Measurements from ENCODE around the gene LUC7L.
"Not testable (repeated sequence)": the region's sequence is repeated elsewhere in the genome, so short reads cannot be mapped to it uniquely, and the experiment has no call there.

Gene LUC7L

GRCh38 chr16:163139-163538 lies 66.1 kb downstream of the LUC7L start:
- not testable (repeated sequence) for H3K4me3 ChIP-seq (ENCODE audit: insufficient read depth in 1 of 2, low read depth in 1 of 2, low read length in 2 of 2); H4K91ac ChIP-seq (ENCODE audit: low read length); H2BK5ac ChIP-seq (ENCODE audit: low read depth, low read length, poor library complexity, severe bottlenecking); H3K9ac ChIP-seq (ENCODE audit: low read length); H3K4me2 ChIP-seq (ENCODE audit: low read length, poor library complexity, severe bottlenecking); H2AFZ ChIP-seq (ENCODE audit: low read depth, low read length); H3K27ac ChIP-seq (ENCODE audit: low read length, poor library complexity, severe bottlenecking); H2BK12ac ChIP-seq (ENCODE audit: low read length in 2 of 2); H3K14ac ChIP-seq (ENCODE audit: low read length in 2 of 2); DNase-seq; H2BK15ac ChIP-seq (ENCODE audit: low read depth, poor library complexity, severe bottlenecking); H4K8ac ChIP-seq (ENCODE audit: low read length); H3K23ac ChIP-seq (ENCODE audit: low read length in 2 of 2); H3K18ac ChIP-seq (ENCODE audit: low read depth in 1 of 2, low read length in 2 of 2); H3K79me1 ChIP-seq (replicated peaks; ENCODE audit: low read length, poor library complexity, severe bottlenecking); H3K36me3 ChIP-seq (ENCODE audit: control insufficient read depth in 1 of 2, insufficient read depth in 2 of 2, low read depth in 1 of 2, low read length in 2 of 2); H3K9me3 ChIP-seq (ENCODE audit: control insufficient read depth, low read length); H3K4ac ChIP-seq (ENCODE audit: low read depth in 1 of 2, low read length in 2 of 2); H2BK120ac ChIP-seq (ENCODE audit: low read depth, low read length); H2AK5ac ChIP-seq (ENCODE audit: low read length, severe bottlenecking)
- Histone ChIP-seq H3K27me3 (ENCODE audit: control insufficient read depth in 1 of 2, insufficient read depth in 1 of 2, low read length in 2 of 2) (peaks cover 56 to 61% of the 10 kb centered on the region in 2 experiments), H3K4me1 (ENCODE audit: control insufficient read depth, insufficient read depth, low read depth, low read length) (peaks cover 14% of the 10 kb centered on the region)
- 93% methylated on average over 10 of the region's 10 CpGs for WGBS

DNA sequence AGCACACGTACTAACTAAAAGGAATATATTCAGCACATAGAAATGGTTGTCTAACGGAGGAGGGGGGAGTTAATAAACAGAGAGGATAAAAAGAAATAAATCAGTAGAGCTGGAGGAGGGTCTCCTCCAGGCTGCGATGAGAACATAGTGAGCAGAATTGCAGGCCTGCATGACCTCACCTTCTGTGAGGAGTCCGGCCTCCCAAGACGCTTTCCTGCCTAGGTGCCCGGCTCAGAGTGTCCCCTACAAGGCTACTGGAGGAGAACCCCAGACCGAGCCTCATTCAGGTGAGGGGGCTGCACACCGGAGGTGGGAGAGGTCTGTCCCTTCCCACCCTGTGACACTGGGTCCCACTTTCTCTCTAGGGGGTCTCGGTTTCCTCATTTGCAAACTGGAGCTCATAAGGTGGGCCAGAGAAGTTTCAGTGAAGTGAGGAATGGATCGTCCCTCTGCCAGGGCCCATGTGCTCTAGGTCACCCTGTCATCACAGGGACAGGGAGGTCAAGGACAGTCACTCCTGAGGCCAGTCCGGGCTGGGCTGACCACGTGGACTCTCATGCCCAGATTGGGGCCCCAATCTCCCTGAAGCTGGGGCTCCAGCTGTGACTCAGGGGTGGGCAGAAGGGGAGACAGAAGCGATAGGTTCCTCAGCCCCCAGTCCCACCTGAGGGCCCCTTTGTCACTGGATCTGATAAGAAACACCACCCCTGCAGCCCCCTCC lies 66.8 kb downstream of the LUC7L start:
- Histone ChIP-seq H3K79me1 (replicated peaks; ENCODE audit: low read length, poor library complexity, severe bottlenecking) (no peaks in the 10 kb centered on the region), H2AFZ (ENCODE audit: low read depth, low read length) (no peak overlapping the region), H3K27ac (ENCODE audit: low read length, poor library complexity, severe bottlenecking) (no peak overlapping the region), H3K4ac (ENCODE audit: low read depth in 1 of 2, low read length in 2 of 2) (no peak overlapping the region), H4K91ac (ENCODE audit: low read length) (no peak overlapping the region), H2BK15ac (ENCODE audit: low read depth, poor library complexity, severe bottlenecking) (no peak overlapping the region), H2AK5ac (ENCODE audit: low read length, severe bottlenecking) (no peak overlapping the region), H3K27me3 (ENCODE audit: control insufficient read depth in 1 of 2, insufficient read depth in 1 of 2, low read length in 2 of 2) (peaks cover 52 to 61% of the 10 kb centered on the region in 2 experiments), H3K9ac (ENCODE audit: low read length) (no peak overlapping the region), H3K4me3 (ENCODE audit: insufficient read depth in 1 of 2, low read depth in 1 of 2, low read length in 2 of 2) (no peak overlapping the region), H2BK120ac (ENCODE audit: low read depth, low read length) (no peak overlapping the region), H2BK5ac (ENCODE audit: low read depth, low read length, poor library complexity, severe bottlenecking) (no peak overlapping the region), H3K36me3 (ENCODE audit: control insufficient read depth in 1 of 2, insufficient read depth in 2 of 2, low read depth in 1 of 2, low read length in 2 of 2) (no peaks in the 10 kb centered on the region), H4K8ac (ENCODE audit: low read length) (no peak overlapping the region), H3K4me1 (ENCODE audit: control insufficient read depth, insufficient read depth, low read depth, low read length) (peaks cover 14% of the 10 kb centered on the region), H3K23ac (ENCODE audit: low read length in 2 of 2) (no peak overlapping the region), H3K14ac (ENCODE audit: low read length in 2 of 2) (no peak overlapping the region), H3K4me2 (ENCODE audit: low read length, poor library complexity, severe bottlenecking) (no peak overlapping the region), H3K18ac (ENCODE audit: low read depth in 1 of 2, low read length in 2 of 2) (no peak overlapping the region), H2BK12ac (ENCODE audit: low read length in 2 of 2) (no peak overlapping the region), H3K9me3 (ENCODE audit: control insufficient read depth, low read length) (no peaks in the 10 kb centered on the region)
- WGBS, result 88% methylated on average over 13 of the region's 13 CpGs
- no peak for DNase-seq

DNA sequence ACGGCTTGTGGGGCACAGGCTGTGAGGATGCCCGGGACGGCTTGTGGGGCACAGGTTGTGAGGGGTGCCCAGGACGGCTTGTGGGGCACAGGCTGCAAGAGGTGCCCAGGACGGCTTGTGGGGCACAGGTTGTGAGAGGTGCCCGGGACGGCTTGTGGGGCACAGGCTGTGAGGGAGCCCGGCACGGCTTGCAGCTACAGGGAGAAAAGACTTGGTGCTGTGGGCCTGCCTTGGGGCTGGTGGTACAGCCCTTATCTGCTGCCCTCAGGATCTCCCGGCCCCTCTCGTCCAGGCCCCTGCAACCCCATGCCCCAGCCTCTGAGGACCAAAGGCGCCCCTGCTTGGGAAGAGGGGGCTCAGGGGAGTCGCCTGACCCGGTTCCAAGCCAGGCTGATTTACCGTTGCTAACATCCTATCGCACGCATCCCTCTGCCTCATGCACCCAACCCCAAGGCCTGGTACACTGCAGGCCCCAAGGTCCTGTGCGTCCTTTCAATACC lies 68.5 kb downstream of the LUC7L start:
- Histone ChIP-seq H2BK120ac (ENCODE audit: low read depth, low read length) (no peak overlapping the region), H3K9me3 (ENCODE audit: control insufficient read depth, low read length) (no peaks in the 10 kb centered on the region), H3K18ac (ENCODE audit: low read depth in 1 of 2, low read length in 2 of 2) (no peak overlapping the region), H3K79me1 (replicated peaks; ENCODE audit: low read length, poor library complexity, severe bottlenecking) (no peaks in the 10 kb centered on the region), H2BK5ac (ENCODE audit: low read depth, low read length, poor library complexity, severe bottlenecking) (no peak overlapping the region), H4K8ac (ENCODE audit: low read length) (no peak overlapping the region), H3K4me1 (ENCODE audit: control insufficient read depth, insufficient read depth, low read depth, low read length) (peaks cover 9% of the 10 kb centered on the region), H2AK5ac (ENCODE audit: low read length, severe bottlenecking) (no peak overlapping the region), H3K4me2 (ENCODE audit: low read length, poor library complexity, severe bottlenecking) (no peak overlapping the region), H3K27me3 (ENCODE audit: control insufficient read depth in 1 of 2, insufficient read depth in 1 of 2, low read length in 2 of 2) (peaks cover 43 to 53% of the 10 kb centered on the region in 2 experiments), H3K14ac (ENCODE audit: low read length in 2 of 2) (no peak overlapping the region), H3K23ac (ENCODE audit: low read length in 2 of 2) (no peak overlapping the region), H3K4ac (ENCODE audit: low read depth in 1 of 2, low read length in 2 of 2) (no peak overlapping the region), H3K36me3 (ENCODE audit: control insufficient read depth in 1 of 2, insufficient read depth in 2 of 2, low read depth in 1 of 2, low read length in 2 of 2) (no peaks in the 10 kb centered on the region), H4K91ac (ENCODE audit: low read length) (no peak overlapping the region), H2BK12ac (ENCODE audit: low read length in 2 of 2) (no peak overlapping the region), H3K4me3 (ENCODE audit: insufficient read depth in 1 of 2, low read depth in 1 of 2, low read length in 2 of 2) (no peak overlapping the region), H2AFZ (ENCODE audit: low read depth, low read length) (no peak overlapping the region), H3K27ac (ENCODE audit: low read length, poor library complexity, severe bottlenecking) (no peak overlapping the region), H3K9ac (ENCODE audit: low read length) (no peak overlapping the region), H2BK15ac (ENCODE audit: low read depth, poor library complexity, severe bottlenecking) (no peak overlapping the region)
- WGBS, result 54% methylated on average over 14 of the region's 18 CpGs
- DNase-seq, result no peak

DNA sequence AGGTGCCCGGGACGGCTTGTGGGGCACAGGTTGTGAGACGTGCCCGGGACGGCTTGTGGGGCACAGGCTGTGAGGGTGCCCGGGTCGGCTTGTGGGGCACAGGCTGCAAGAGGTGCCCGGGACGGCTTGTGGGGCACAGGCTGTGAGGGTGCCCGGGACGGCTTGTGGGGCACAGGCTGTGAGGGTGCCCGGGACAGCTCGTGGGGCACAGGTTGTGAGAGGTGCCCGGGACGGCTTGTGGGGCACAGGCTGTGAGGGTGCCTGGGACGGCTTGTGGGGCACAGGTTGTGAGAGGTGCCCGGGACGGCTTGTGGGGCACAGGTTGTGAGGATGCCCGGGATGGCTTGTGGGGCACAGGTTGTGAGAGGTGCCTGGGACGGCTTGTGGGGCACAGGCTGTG lies 69.0 kb downstream of the LUC7L start:
- H2BK5ac ChIP-seq (ENCODE audit: low read depth, low read length, poor library complexity, severe bottlenecking); H3K9ac ChIP-seq (ENCODE audit: low read length); H3K9me3 ChIP-seq (ENCODE audit: control insufficient read depth, low read length); H3K18ac ChIP-seq (ENCODE audit: low read depth in 1 of 2, low read length in 2 of 2); H2BK15ac ChIP-seq (ENCODE audit: low read depth, poor library complexity, severe bottlenecking); H3K27ac ChIP-seq (ENCODE audit: low read length, poor library complexity, severe bottlenecking); H3K36me3 ChIP-seq (ENCODE audit: control insufficient read depth in 1 of 2, insufficient read depth in 2 of 2, low read depth in 1 of 2, low read length in 2 of 2); H3K4ac ChIP-seq (ENCODE audit: low read depth in 1 of 2, low read length in 2 of 2); H3K14ac ChIP-seq (ENCODE audit: low read length in 2 of 2); H3K4me1 ChIP-seq (ENCODE audit: control insufficient read depth, insufficient read depth, low read depth, low read length); DNase-seq; H2BK120ac ChIP-seq (ENCODE audit: low read depth, low read length); H4K91ac ChIP-seq (ENCODE audit: low read length); H3K4me2 ChIP-seq (ENCODE audit: low read length, poor library complexity, severe bottlenecking); H2AK5ac ChIP-seq (ENCODE audit: low read length, severe bottlenecking); H3K79me1 ChIP-seq (replicated peaks; ENCODE audit: low read length, poor library complexity, severe bottlenecking); H3K23ac ChIP-seq (ENCODE audit: low read length in 2 of 2); H3K4me3 ChIP-seq (ENCODE audit: insufficient read depth in 1 of 2, low read depth in 1 of 2, low read length in 2 of 2); H2BK12ac ChIP-seq (ENCODE audit: low read length in 2 of 2); H2AFZ ChIP-seq (ENCODE audit: low read depth, low read length); H4K8ac ChIP-seq (ENCODE audit: low read length): not testable (repeated sequence)
- H3K27me3 ChIP-seq (ENCODE audit: control insufficient read depth in 1 of 2, insufficient read depth in 1 of 2, low read length in 2 of 2), result peaks cover 38 to 51% of the 10 kb centered on the region in 2 experiments
- 79% methylated on average over 11 of the region's 20 CpGs for WGBS

Measured in mesenchymal stem cell (in vitro differentiated cells and primary cell).